ENCODE results near the gene SLC9B2.

DNA sequence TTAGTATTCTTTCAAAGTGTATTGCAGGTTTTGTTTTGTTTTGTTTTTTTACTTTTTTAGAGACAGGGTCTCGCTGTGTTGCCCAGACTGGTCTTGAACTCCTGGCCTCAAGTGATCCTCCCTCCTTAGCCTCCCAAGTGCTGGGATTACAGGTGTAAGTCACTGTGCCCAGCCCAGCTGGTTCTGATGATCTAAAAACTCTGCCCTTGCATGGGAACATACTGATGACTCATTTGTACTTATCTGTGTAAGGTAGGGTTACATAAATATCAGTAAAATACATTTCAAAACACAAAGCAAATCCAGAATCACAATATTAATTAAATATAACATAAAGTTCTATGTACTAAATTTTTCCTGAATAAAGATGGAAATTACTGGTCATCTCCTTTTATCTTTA, 49.7 kb downstream of the SLC9B2 start:
- no peak for TF ChIP-seq EP300 (IDR thresholded peaks at IDR 0.05; ENCODE audit: low read depth)
- TF ChIP-seq, protein P1, sequence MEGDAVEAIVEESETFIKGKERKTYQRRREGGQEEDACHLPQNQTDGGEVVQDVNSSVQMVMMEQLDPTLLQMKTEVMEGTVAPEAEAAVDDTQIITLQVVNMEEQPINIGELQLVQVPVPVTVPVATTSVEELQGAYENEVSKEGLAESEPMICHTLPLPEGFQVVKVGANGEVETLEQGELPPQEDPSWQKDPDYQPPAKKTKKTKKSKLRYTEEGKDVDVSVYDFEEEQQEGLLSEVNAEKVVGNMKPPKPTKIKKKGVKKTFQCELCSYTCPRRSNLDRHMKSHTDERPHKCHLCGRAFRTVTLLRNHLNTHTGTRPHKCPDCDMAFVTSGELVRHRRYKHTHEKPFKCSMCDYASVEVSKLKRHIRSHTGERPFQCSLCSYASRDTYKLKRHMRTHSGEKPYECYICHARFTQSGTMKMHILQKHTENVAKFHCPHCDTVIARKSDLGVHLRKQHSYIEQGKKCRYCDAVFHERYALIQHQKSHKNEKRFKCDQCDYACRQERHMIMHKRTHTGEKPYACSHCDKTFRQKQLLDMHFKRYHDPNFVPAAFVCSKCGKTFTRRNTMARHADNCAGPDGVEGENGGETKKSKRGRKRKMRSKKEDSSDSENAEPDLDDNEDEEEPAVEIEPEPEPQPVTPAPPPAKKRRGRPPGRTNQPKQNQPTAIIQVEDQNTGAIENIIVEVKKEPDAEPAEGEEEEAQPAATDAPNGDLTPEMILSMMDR (IDR thresholded peaks at IDR 0.05), result no peak
